ENCODE results near the gene RAP1A.
"Not testable (repeated sequence)": the region's sequence is repeated elsewhere in the genome, so short reads cannot be mapped to it uniquely, and the experiment has no call there.

The RAP1A gene

DNA sequence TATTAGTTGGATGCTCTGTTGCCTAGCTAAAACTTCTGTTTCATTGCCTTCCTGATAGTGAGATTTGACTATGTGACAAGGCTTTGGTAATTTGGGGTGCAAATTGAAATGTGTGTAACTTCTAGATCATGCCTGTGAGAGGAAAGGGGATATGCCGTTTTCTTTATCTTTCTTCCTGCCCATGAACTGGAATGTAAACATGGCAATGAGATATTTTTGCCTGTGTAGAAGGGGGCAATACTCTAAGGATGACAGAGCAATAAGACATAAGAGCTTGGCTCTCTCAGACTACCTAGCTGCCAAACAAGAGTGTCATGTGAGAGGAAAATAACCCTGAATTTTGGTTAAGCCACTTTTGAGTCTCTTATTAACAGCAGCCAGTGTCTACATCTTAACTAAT, 49.7 kb downstream of the RAP1A start:
- DNase-seq (ENCODE audit: low spot score) = no peak

GRCh38 chr1:111671852-111672251, 52.3 kb downstream of the RAP1A start:
- DNase-seq (ENCODE audit: low spot score) = no peak

DNA sequence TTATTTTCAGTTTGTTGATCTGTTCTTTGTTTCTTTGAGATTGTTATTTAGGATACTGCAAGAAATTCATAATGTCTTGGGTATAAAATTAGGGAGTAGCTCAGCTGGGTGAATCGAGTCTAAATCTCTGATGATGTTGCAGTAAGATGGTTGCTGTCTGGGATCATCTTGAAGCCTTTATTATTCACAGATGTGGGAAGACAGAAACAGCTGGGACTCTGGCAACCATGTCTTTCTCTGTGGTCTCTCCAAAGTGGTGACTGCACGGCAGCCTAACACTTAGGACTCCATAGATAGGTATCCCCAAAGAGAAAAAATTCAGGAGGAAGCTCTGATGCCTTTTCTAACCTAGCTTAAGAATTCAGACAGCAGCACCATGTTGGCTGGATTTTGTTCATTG, 52.7 kb downstream of the RAP1A start:
- DNase-seq (ENCODE audit: low spot score) = no peak

GRCh38 chr1:111677604-111678003, 58.0 kb downstream of the RAP1A start:
- no peak for DNase-seq (ENCODE audit: low spot score)

GRCh38 chr1:111679541-111679940, 60.0 kb downstream of the RAP1A start:
- DNase-seq (ENCODE audit: low spot score) = no peak

GRCh38 chr1:111680212-111680800, 60.7 kb downstream of the RAP1A start:
- DNase-seq (ENCODE audit: low spot score) = not testable (repeated sequence)

- DNase-seq (ENCODE audit: low spot score) = not testable (repeated sequence)
These were observed 65.9 kb downstream of the RAP1A start for GRCh38 chr1:111685293-111686153.

GRCh38 chr1:111690306-111690617, 70.7 kb downstream of the RAP1A start:
- peak; percentile 76 for DNase-seq (ENCODE audit: low spot score)

GRCh38 chr1:111691886-111692285, 72.3 kb downstream of the RAP1A start:
- no peak for DNase-seq (ENCODE audit: low spot score)

DNA sequence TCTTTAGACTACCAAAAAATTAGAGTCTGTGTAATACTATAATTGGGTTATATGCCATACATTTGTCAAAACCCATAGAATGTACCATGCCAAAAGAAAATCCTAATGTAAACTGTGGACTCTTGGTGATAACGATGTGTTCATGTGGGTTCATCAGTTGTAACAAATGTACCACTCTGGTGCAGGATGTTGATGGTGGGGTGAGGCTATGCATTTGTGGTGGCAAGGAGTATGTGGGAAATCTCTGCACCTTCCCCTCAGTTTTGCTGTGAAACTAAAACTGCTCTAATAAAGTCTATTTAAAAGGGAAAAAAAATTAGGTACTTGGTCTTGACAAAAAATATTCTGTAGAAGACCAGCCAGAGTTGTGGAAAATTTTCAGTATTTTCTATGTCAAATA, 76.2 kb downstream of the RAP1A start:
- no peak for DNase-seq (ENCODE audit: low spot score)

DNA sequence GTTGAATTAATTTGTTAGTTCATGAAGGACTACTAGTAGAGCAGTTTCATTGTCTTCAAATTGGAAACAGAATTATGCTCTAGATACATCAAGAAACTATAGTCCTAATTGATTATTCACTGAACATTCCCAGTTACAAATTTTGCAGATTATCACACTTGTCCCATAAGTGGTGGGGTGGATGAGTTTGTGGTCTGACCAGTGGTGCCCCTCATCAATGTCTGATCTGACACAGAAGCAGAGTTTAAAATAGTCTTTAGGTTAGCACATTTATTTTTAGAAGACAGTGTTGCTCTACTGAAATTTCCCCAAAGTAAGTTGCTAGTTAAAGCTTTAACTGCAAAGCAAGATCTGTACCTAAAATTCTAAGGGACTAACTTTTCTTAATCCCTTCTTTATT, 76.7 kb downstream of the RAP1A start:
- no peak for DNase-seq (ENCODE audit: low spot score)

- no peak for DNase-seq (ENCODE audit: low spot score)
These were observed 79.7 kb downstream of the RAP1A start for GRCh38 chr1:111699268-111699667.

GRCh38 chr1:111702504-111703050, 83.0 kb downstream of the RAP1A start:
- DNase-seq (ENCODE audit: low spot score) = no peak

DNA sequence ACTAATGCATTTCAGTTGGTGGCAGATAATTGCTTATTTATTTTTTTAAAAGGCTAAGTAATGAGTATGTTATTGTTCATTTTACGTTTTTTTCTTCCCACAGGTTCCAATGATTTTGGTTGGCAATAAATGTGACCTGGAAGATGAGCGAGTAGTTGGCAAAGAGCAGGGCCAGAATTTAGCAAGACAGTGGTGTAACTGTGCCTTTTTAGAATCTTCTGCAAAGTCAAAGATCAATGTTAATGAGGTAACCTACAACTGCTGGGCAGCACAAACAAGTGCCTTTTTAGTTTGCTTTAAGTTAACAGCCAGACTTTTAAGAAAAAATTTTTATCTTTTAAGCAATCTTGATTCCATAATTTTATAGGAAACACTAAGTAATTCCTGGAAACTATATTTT, 84.7 kb downstream of the RAP1A start:
- no peak for DNase-seq (ENCODE audit: low spot score)

GRCh38 chr1:111704776-111705175, 85.2 kb downstream of the RAP1A start:
- DNase-seq (ENCODE audit: low spot score) = no peak

DNA sequence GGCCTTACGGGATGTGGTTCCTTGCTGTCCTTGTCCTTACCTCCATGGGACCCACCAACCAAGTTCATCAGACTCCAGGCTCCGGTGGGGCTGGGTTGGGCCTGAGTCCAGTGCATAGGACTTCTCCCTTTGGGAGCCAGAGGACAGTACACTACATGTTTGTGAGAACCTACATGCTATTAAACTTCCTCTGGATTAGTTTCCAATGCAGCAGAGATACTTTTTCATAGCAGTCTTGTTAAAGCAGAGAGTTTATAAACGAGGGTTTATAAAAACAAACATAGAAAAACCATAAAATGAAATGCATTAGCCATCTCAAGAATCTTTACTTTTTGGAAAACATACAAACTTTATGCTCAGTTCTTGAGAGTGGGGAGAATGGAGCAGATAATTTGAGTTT, 86.3 kb downstream of the RAP1A start:
- DNase-seq (ENCODE audit: low spot score) = no peak

DNA sequence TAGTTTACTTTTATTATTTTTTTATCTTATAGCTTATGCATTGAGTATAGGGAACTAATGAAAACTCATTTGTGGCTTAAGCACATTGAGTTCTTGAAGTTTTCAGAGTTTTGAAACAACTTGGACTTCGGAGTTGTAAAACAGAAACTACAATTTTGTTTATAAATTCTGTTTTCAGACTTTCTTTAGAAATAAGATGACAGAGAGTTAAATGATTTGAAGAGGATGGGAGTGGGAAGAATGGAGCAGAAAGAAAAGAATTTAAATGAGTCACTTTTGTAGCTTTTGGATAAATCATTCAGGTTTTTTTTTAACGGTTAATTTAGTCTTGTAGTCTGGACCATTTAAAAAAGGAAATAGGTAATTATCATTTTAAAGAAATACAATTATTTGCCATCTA, 87.3 kb downstream of the RAP1A start:
- no peak for DNase-seq (ENCODE audit: low spot score)

DNA sequence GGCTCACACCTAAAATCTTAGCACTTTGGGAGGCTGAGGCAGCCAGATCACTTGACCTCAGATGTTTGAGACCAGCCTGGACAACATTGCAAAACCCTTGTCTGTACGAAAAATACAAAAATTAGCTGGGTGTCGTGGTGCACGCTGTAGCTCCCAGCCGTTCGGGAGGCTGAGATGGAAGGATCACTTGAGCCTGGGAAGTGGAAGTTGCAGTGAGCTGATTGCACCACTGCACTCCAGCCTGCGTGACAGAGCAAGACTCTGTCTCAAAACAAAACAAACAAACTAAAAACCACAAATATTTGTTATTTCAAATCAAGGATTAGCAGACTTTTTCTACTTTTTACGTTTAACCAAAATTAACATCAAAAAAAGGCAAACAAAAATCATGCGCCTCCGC, 88.3 kb downstream of the RAP1A start:
- DNase-seq (ENCODE audit: low spot score) = no peak

- no peak for DNase-seq (ENCODE audit: low spot score)
These were observed 90.4 kb downstream of the RAP1A start for GRCh38 chr1:111709986-111710385.

DNA sequence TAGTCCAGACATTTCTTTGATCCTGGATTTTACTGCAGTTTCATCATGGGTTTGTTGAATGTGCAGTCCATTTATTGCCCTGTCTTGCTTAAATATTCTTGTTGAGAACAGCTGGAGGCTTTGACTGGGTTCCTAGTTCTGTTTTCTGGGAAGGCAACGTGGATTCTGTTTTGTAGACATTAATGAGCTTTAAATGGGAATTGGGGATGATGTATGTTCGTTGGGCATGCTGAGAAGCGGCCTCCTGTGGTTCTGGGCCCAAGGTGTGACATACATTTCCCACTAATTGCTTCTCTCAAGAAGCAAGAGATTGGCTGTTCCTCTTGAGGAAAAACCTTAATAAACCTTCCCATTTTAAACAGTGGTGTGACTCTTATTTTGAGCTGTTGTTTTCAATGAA, 96.7 kb downstream of the RAP1A start:
- no peak for DNase-seq (ENCODE audit: low spot score)

GRCh38 chr1:111717450-111717849, 97.9 kb downstream of the RAP1A start:
- DNase-seq (ENCODE audit: low spot score) = no peak

DNA sequence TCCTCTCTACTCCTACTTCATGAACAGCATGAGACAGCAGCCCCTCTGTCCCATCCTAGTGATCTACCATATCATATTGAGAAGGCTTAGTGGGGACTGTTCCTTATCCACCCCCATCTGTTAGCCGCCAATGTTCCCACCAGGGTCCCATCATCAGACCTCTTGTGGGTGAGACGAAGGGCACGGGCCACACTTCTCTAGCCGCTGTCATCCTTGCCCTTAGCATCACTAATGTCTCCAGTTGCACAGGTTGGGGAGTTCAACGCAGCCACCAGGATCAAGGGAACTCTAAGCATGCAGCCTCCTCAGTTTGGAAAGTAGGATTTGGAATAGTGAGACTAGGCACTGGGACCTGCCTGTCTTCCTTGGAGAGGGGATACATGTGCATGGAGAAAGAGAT, 99.5 kb downstream of the RAP1A start:
- DNase-seq (ENCODE audit: low spot score) = no peak

DNA sequence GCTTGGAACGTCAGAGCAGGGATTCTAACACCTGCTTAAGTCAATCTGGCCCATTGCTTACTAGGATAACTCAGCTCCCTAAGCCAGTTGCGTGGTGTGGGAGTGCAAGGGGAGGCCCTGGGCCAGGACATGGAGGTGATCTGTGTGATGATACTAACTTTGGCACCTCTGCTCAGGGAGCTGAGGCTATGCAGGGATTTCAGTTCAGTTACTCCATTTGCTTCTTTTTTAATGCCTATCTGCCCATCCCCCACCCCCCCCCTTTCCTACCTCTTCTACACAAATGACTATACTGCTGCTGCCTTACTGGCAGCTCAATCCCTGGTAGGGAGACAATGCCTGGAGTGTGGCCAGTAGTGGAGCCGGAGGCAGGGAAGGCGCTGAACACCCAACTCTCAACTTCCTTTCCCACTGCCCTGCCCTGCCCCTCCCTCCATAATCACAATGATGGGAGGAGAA, 100.1 kb downstream of the RAP1A start:
- no peak for DNase-seq (ENCODE audit: low spot score)
